HG03521 (cell line): ENCODE measurements around the gene HERPUD1.

Experiments
- ATAC-seq: cut with Tn5 transposase; IDR thresholded peaks from one replicate; pipeline ENCODE4 v1.9.1; 2021; ENCODE audit warnings: mild to moderate bottlenecking, moderate library complexity; ENCODE audit not compliant: unreplicated experiment

HERPUD1 gene

GRCh38 chr16:56910654-56911539, 21.0 kb upstream of the HERPUD1 start:
- ATAC-seq, result no peak

DNA sequence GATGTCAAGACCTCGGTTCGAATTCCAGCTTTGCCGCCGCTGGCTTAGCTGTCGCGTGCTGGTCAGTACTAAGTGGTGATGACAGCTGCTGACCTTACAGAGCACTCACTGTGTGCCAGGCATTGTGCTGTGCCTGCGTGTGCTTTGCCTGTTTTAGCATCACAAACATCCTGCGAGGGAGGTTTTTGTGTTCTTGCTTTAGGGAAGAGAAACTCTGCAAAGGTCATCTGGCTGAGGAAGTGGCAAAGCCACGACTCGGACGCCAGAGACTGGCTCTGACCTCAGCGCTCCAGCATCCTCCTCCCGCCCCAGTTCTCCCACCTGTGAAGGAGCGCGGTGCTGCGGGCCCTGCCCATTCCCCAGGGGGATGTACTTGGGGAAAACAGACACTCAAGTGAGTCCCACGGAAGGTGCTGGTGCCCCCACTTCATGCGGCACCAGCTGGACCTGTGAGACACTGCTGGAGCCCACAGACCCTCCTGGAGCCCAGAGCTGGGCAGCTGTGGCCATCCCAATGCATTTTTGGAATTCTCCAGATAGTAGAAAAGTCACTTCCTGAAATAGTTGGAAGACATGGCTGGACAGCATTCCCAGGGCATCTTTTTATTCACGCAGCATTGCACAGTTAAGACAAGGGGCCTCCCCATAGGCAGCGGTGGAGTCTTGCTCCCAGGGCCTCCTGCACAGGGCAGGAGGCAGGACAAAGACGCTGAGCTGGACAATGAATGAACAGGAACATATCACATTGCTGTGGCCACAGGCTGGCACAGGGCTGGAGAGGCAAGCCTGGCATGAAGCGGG, 20.0 kb upstream of the HERPUD1 start:
- ATAC-seq, result peak; percentile 69

- no peak for ATAC-seq
Observed at GRCh38 chr16:56912746-56913708, 18.9 kb upstream of the HERPUD1 start.

- ATAC-seq, result no peak
Observed at GRCh38 chr16:56914896-56915295, 17.0 kb upstream of the HERPUD1 start.

DNA sequence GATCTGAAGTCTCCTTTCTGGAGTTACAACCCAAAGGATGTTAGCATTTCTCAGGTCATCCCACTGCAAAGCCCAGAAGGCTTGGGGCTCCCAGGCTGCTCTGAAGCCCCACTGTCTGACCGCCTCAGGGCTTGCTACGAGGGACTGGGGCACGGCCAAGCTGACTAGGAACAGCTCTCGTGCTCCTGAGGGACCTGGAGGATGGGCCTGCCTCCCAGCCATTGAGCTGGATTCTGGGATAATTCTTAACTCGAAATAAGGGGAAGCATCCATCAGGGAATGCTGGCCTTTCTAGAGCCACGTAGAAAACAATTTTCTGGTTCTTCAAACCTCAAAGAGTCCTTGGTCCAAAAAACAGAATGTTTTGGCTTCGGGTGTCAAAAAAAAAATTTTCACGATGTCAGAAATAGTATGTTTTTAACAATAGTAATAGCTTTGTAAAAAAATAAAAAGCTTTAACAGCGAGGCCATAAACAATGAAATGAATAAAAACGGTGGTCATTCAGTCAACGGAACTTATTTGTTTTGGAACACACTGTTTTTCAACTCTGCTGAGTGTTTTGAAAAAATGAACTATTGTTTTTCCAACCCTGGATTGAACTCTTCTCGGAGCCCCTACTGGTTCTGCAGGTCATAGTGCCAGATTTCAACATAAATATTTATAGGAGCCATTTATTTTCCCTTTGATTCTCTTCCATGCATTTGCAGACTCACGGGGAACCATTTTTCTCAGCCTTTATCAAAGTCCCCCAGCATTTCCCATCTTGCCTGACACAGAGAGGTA, 16.4 kb upstream of the HERPUD1 start:
- ATAC-seq, result no peak

DNA sequence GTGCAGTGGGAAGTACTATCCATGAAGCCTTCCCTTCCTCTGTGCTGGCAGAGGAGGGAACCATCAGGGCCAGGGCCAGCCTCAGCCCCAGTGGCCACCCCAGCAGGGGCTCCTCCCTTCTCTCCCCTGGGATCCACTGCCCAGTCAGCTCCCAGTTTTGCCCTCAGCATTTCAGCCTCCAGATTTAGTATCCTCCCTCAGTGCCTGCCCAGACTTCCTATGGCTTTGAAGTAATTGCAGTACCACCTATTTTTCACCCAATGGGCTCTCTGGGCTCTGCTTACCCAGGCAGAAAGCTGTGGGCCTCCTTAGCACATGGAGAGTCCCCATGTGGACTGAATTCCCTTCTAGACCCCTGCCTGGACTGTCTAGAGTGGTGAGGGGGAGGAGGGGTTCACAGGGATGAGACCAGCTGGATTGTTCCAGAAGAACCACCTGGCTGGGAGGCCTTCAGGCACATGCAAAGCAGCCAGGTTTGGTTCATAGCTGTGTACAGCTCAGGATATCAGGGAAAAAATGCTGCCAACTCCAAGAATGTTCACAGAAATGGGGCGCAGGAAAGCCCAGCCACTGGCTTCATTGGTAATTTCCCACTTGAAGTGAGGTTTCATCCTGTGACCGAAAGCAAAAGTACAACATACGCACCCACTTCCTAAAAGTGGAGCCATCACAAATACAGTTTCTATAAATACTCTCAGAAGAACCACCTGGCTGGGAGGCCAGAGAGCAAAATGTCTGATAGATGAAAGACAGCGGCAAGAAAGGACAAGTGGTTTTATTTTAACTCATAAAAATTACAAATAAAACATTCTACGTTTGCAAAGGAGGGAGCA, 15.2 kb upstream of the HERPUD1 start:
- ATAC-seq, result peak; percentile 61

DNA sequence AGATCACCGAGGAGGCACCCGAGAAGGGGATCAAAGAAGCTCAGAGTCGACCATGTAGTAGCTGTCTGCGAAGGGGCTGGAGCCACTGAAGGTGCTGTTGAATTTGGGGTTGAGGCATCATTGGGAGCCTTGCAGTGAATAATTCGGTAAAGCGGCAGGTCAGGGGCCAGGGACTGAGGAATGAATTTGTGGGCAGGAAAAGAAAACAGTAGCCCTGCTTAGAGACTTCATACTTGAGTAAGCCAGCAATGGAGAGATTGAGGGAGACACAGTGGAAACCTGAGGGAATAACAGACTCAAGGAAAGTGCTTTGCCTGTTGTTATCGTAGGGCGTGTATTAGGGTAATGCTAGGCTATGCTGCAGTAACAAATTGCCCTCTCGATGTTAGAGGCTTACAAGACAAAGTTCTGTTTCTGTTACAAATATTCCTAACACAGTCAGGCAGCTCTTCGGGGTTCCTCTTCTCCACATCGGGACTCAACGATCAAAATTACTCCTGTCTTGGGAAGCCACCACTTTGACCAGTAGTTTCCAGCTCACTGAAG, 13.4 kb upstream of the HERPUD1 start:
- ATAC-seq, result no peak

DNA sequence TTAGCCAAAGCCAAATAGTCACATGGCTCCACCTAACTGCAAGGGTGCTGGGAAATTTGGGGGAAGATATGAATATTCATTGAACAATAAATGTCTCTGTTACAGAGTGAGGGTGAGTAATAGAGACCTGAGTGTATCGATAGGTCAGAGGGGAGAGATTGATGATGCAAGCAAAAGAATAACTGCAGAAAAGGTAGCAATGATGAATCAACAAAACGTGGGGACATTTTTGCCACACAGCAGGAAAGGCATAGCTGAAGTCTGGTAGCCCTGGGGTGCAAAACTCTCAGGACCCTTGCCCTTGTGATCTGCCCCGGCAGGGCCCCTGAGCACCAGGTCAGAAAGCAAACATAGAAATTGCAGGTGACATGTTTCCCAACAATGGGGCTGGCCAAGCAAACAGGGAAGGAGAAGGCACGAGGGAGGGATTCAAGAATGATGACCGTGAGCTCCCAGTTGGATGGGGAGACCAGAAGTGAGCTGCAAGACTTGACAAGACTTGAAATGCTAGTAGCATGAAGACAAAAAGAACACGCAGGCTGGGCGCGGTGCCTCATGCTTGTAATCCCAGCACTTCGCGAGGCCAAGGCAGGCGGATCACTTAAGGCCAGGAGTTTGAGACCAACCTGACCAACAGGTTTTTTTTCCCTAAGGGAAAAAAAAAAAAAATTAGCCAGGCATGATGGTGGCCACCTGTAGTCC, 12.7 kb upstream of the HERPUD1 start:
- ATAC-seq, result no peak

- ATAC-seq, result no peak
Observed at GRCh38 chr16:56921571-56921970, 10.4 kb upstream of the HERPUD1 start.

GRCh38 chr16:56923481-56924091, 8.4 kb upstream of the HERPUD1 start:
- no peak for ATAC-seq

DNA sequence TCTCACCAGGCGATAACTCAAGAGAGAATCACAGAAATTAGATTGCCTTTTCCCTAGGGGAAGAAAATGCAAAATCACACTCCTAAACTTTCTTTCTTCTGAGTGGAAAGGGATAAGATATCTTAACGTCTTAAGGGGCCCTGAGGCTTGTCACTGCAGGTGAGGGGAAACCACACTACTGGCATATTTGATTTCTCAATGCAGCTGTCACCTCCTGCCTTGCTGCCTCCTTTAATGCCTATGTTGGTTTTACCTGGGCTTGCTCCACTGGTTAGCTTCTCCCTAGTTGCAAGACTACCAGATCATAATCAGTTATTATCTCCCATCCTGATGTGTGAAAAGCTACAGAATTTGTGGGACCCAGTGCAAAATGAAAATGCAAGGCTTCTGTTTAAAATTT, 4.5 kb upstream of the HERPUD1 start:
- ATAC-seq, result no peak

DNA sequence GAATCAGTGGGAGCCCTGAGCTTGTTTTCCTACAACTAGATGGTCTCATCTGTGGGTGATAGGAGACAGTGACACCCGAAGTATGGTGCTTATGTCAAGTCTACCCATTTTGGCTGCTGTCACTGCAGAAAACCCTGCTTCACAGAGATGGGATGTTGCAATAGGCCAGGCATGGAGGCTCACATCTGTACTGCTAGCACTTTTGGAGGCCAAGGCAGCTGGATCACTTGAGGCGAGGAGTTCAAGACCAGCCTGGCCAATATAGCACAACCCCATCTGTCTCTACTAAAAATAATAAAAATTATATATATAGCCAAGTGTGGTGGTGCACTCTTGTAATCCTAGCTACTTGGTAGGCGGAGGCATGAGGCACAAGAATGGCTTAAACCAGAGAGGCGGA, 2.3 kb upstream of the HERPUD1 start:
- no peak for ATAC-seq

- no peak for ATAC-seq
Observed at GRCh38 chr16:56930486-56931270, 1.3 kb upstream of the HERPUD1 start.

DNA sequence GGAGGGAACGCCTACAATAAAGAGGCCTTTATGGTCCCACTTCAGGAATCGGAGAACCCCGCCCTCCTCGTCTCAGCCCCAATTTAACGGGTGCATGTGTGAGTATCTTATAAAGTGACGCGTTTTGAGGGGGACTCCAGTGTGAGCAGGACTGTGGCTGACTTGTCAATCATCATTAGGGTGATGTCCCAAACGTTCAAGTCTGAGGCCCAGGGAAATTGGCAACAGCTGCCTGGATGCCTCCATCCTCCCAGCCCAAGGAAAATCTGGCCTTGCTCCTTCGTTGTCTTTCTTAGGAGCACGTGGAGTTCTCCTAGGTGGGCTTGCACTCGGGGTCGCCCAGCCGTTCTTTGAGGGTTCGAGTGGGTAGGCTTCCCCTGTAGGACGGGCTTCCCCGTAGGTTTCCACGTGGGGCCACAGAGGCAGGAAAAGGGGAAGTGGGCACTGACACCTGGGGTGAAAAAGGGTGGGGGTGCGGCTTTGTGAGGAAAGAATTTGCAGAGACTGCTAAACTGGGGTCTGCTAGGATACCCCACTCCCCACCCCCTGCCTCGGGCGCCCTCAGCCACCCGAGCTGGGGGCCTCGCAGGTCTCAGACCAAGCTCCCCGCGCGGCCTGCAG, 561 bp upstream of the HERPUD1 start:
- peak; percentile 30 for ATAC-seq

DNA sequence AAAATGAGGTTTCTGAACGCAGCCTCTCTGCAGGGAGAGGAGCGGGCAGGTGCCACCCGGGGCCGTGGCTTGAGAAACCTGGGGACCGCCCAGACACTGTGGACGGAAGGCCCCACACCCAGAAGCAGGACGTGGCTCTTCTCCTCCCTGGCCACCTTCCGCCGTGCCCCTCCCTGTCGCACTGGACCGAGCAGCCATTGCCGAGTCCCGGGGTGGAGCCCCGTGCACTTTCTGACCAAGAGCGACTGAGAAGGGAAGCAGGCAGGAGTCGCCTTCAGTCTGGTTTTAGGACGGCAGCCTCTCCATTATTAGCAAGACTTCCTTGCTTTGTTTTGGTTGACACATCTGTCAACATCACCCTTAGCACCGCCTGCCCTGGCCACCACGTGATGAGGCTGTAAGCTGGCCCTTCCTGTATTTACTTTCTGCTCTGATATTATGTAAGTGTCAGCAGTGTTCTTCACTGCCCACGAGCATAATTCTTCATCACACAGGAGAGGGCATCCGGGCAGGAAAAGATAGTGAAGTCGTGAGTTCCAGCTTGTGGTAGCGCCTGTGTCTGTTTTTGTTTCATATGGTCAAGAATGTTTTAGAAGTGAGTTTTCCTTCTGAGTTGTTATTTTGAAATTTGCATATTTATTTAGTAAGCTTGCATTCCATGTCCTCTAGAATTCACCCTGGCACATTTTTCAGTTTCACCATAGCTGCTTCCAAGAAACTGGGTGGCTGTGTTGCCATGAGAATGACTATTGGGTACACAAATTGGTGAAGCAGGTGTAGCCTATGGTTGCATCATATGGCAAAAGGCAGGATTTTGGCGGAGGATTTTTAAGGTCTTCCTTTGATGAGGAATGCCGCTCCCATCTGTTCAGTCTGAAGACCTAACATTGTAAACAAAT, 1.0 kb downstream of the HERPUD1 start:
- peak; percentile 1 for ATAC-seq
